Mucosa of stomach (tissue), 1 donor: ENCODE data around the gene HOXA3.

ENCODE experiments used
- H3K27me3 ChIP-seq: one replicate; pipeline ENCODE4 v1.7.0; 2013; ENCODE audit warnings: mild to moderate bottlenecking, low read length; ENCODE audit not compliant: control insufficient read depth, insufficient read depth
- H3K36me3 ChIP-seq: one replicate; pipeline ENCODE4 v1.7.0; 2013; ENCODE audit warnings: low read length; ENCODE audit not compliant: control insufficient read depth, insufficient read depth
- H3K4me1 ChIP-seq: one replicate; pipeline ENCODE4 v1.7.0; 2013; ENCODE audit warnings: mild to moderate bottlenecking, low read length; ENCODE audit not compliant: control insufficient read depth, insufficient read depth
- H3K4me3 ChIP-seq: one replicate; pipeline ENCODE4 v1.7.0; 2013; ENCODE audit warnings: low read length
- H3K9ac ChIP-seq: one replicate; pipeline ENCODE4 v1.7.0; 2013; ENCODE audit warnings: mild to moderate bottlenecking, low read length, moderate library complexity
- H3K9me3 ChIP-seq: one replicate; pipeline ENCODE4 v1.7.0; 2013; ENCODE audit warnings: mild to moderate bottlenecking, low read length, moderate library complexity; ENCODE audit not compliant: control insufficient read depth
- donor health status: Pancreatic carcinoma.

Gene HOXA3

DNA sequence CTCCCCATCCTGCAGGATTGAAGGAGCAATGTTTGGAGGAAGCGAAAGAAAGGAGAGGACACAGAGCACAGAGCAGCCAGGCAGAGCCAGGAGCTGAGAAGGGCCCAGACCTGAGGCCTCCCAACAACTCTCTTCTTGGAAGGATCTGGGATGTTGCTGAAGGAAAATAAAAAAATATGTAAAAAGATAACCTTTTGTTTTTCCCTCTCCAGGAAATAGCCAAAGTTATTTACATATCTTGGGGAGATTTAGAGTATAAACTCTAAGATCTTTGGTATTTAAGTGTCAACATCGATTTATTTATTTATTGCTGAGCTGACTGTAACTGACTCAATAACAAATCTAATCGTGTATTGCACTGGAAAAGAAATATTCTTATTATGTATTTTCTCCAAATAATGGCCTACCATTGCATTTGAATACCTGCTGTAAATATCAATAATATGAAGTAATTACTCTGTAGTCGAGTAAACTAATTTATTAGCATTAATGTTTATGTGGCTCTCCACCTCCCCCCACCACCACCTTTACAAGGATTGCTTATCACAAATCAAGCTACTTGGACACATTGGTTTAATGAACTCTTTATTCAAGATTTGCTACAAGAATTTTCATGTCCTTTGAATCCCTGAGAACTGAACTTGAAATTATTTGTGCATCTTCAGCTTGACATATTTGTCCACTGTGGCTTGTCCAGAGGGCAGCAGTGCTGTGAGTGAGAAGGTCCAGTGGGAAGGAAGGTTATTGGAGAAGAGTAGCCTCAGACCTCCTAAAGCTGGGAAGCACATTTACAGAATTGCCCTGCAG lies 34.5 kb upstream of the HOXA3 start:
- peaks cover 35% of the 10 kb centered on the region for H3K4me1 ChIP-seq
- H3K9me3 ChIP-seq: no peaks in the 10 kb centered on the region
- H3K27me3 ChIP-seq: peaks cover 98% of the 10 kb centered on the region
- no peak overlapping the region for H3K9ac ChIP-seq
- H3K4me3 ChIP-seq: no peak overlapping the region
- no peaks in the 10 kb centered on the region for H3K36me3 ChIP-seq

DNA sequence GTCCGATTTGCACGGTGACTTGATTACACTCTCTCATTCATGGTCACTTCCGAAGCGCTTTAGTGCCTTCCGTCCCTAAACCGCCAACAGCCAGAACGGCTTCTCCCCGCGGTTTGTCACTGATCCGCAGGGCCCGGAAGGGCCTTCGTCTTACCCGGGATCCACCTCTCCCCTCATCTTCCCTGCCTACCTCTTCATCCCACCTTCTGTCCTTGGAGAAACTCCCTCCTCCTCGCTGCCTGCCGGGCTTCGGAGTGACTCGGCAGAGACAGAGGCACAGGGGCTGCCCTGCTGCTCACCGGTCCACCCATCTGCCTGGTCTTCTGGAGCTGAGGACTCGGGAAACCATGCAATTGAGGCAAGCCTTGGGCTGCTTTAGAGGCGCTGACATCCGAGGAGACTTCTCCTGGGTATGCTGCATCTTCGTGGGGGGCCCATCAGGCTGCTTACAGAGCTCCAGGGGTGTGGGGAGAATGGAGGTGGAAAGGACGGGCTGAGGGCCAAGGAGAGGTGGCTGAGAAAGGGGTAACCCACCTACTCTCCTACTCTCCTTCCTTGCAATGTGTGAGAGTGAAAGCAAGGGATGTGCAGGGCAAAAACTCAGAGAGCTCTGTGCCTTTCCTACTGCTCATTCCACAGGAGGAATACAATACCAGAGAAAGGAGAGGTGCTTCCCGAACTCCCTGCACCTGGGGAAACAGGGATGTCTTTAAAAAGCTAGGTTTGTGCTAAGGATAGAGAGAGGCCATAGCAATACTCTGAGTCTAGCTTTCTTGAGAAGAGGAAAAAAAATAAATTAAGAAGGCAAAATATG lies 33.7 kb upstream of the HOXA3 start:
- no peaks in the 10 kb centered on the region for H3K9me3 ChIP-seq
- H3K4me1 ChIP-seq: peaks cover 32% of the 10 kb centered on the region
- H3K9ac ChIP-seq: no peak overlapping the region
- no peaks in the 10 kb centered on the region for H3K36me3 ChIP-seq
- H3K27me3 ChIP-seq: peaks cover 96% of the 10 kb centered on the region
- H3K4me3 ChIP-seq: no peak overlapping the region

DNA sequence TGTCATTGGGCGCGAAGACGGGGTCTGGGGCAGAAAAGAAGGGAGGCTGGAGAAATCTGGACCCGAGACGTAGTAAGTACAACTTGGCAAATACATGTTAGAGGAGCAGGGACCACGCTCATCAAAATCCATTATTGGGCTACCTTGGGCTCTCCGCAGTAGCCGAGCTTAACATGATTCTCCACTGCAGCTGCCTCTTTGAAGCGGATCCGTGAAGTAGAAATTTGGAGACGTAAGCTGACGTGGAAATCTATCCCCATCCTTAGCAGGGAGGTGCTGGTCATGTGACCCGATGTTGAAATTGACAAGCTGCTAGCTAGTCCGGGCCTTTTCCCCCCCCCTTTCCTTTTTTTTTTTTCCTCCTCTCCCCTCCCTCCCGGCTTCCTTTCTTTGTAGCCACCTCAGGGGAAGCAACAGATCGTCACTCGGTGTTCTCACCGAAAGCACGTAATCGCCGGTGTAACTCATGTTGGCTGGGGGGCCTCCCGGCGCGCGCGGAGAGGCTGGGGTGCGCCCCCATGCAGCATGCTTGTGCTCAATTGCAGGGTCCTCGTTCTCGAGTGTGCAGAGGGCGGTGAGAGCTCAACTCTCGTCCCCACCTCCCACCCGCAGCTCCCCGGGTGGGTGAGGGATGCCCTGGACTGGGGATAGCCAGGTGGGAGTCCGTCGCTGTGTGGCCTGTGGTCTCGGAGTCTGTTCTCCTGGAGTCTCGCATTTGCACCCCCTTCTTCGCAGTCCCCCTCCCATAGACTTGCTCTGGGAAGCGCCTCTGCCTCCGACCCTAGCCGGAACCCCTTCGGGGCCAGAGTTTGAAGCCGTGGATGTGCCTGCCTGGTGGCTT lies 32.9 kb upstream of the HOXA3 start, which contains the start of gene HOXA11:
TSS of gene HOXA11 (minus strand) at position 220 of the 841 bp plus-strand sequence. CDS start at position 132, 88 bp downstream.
- Histone ChIP-seq H3K4me3 (no peak within 1 kb of the TSS), H3K9me3 (no peaks in the 10 kb centered on the region), H3K36me3 (no peaks in the 10 kb centered on the region), H3K27me3 (peaks cover 96% of the 10 kb centered on the region), H3K9ac (no peak within 1 kb of the TSS), H3K4me1 (peaks cover 32% of the 10 kb centered on the region)

DNA sequence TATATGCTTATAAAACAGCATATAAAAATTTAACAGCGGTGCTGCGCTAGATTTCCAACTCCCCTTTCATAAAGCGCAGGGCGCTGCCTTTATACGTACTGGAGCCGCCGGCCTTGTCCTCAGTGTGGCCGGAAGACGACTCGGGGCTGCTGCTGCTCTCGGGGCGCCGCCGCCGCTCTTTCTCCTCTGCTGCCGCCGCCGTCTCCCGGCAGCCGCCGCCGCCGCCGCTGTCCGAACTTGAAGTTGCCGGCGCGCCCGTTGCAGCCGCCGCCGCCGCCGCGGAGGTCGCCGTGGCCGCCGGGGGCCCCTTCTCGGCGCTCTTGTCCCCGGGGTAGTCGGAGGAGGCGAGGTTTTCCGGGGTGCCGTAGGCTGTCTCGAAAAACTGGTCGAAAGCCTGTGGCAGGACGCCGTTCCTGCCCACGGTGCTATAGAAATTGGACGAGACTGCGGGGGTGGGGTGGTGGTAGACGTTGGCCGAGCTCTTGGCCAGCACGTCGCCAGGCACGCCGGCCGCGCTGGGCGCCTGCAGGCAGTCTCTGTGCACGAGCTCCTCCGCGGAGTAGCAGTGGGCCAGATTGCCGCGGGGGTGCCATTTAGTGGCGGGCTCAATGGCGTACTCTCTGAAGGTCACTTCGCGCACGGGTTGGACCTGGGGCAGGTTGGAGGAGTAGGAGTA lies 32.1 kb upstream of the HOXA3 start:
- Histone ChIP-seq H3K27me3 (peaks cover 96% of the 10 kb centered on the region), H3K4me3 (no peak overlapping the region), H3K36me3 (no peaks in the 10 kb centered on the region), H3K9me3 (no peaks in the 10 kb centered on the region), H3K9ac (no peak overlapping the region), H3K4me1 (peaks cover 38% of the 10 kb centered on the region)

DNA sequence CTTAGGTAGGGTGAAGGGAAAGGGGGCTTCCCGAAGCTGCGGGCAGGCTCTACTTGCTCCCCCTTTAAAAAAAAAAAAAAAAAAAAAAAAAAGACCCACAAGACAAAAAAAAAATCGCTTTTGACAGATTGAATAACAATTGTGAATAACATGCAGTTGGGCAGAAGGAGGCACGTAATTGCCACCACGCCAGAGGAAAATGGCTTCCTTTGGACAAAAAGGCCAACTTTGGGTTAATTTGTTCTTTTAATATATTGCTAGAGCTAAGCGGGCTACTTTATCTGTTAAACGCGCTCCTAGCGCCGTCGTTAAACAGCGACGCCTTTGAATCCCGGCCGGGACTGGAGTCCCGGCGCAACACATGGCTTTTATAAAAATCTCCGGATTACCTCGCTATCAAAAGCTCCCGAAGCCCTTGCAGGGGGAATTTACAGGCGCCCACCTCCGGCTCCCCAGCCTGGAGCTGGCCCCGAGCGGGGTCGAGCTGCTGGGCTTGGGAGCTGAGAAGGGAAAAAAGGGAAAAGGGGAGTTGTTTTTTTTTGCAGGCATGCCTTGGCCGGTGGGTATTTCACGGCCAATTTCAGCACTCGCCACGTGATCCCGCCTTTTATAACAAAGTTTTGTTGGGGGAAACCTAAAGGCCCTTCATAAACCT lies 31.4 kb upstream of the HOXA3 start:
- peaks cover 96% of the 10 kb centered on the region for H3K27me3 ChIP-seq
- no peaks in the 10 kb centered on the region for H3K36me3 ChIP-seq
- H3K4me1 ChIP-seq: peaks cover 38% of the 10 kb centered on the region
- no peaks in the 10 kb centered on the region for H3K9me3 ChIP-seq
- H3K9ac ChIP-seq: no peak overlapping the region
- no peak overlapping the region for H3K4me3 ChIP-seq

DNA sequence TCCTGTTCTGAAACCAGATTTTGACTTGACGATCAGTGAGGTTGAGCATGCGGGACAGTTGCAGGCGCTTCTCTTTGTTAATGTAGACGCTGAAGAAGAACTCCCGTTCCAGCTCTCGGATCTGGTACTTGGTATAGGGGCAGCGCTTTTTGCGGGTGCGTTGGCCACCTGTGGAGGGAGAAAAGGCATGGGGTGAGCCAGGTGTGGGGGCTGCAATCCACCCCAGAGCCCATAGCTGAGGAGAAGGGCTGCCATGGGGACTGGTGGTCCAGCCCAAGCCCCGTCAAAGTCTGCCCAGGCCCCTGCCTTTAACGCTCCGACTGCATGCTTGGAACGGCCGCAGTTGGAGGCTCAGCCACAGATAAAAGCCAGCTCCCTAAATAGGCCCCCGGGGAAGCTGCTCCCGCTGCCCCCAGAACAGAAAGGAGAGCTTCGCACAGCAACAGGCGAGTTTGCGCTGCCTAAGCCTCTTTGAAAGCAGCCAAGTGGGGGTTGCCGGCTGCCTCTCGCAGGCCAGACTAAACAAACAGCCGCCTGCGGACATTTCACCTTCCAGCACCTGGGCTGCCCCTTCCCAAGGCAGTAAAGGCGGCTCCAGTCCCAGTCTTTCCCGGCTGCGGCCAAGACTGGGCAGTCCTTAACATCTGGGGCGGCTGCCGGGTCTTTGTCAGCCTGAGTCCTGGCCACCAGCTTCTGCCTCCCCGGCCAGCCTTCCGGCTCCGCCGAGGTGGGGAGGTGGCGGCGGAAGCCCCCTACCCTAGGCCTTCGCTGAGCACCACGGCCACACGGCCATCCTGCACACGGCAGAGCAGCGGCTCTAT lies 30.7 kb upstream of the HOXA3 start:
- peaks cover 96% of the 10 kb centered on the region for H3K27me3 ChIP-seq
- no peaks in the 10 kb centered on the region for H3K36me3 ChIP-seq
- H3K4me1 ChIP-seq: peaks cover 30% of the 10 kb centered on the region
- H3K9me3 ChIP-seq: no peaks in the 10 kb centered on the region
- H3K9ac ChIP-seq: no peak overlapping the region
- H3K4me3 ChIP-seq: no peak overlapping the region

DNA sequence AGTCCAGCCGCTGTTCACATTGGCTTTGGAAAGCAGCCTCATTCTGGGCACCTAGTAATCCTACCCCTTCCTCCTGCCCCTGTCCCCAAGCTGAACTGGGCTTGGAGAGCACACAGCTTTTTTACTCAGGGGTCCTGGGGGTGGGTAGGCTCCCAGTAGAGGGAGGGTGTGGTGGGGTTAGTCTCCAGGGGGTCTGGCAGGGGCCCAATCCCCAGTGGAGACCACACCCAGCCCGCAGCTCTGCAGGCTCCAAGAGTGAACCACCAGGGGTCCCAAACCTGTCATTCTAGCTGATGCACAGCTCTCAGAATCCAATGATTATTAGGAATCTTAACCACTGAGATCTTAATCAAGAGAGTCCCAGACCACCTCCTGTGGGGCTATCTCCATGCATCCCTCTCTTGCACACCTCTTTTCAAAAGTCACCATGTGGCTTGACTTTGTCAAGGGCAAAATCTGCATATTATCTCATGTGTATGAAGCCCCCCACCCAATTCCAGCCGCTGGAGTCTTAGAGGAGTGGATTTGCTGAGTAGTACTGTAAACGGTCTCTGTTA lies 30.0 kb upstream of the HOXA3 start:
- Histone ChIP-seq H3K9ac (no peak overlapping the region), H3K27me3 (peaks cover 96% of the 10 kb centered on the region), H3K4me3 (no peak overlapping the region)

DNA sequence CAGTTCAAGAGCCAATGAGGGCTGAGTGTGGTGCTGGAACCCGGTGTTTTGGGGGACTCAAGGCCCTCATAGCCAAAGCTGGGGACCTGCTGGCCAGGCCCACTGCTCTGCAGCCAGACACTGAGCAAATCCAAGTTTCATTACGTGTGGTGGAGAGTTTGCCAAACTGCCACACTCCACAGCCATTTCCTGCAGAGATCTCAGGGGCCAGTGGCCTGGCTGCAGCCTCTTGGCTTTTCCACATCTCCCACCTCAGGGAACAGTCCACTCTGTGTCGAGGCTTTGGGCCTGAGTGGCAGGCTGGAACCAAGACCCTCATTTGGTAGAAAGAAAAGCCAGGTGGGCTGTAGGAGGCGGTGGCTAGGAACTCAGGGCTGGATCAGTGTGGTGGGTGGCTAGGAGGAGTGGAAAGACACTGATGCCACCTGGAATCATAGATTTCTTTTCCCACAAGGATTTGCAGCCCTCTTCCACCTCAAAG lies 29.5 kb upstream of the HOXA3 start:
- H3K9ac ChIP-seq: no peak overlapping the region
- H3K4me3 ChIP-seq: no peak overlapping the region
- no peaks in the 10 kb centered on the region for H3K9me3 ChIP-seq
- peaks cover 24% of the 10 kb centered on the region for H3K4me1 ChIP-seq
- H3K27me3 ChIP-seq: peaks cover 96% of the 10 kb centered on the region
- no peaks in the 10 kb centered on the region for H3K36me3 ChIP-seq

More for the DNA sequence above, 30.0 kb upstream of the HOXA3 start:
- Histone ChIP-seq H3K4me1 (peaks cover 24% of the 10 kb centered on the region), H3K36me3 (no peaks in the 10 kb centered on the region), H3K9me3 (no peaks in the 10 kb centered on the region)

DNA sequence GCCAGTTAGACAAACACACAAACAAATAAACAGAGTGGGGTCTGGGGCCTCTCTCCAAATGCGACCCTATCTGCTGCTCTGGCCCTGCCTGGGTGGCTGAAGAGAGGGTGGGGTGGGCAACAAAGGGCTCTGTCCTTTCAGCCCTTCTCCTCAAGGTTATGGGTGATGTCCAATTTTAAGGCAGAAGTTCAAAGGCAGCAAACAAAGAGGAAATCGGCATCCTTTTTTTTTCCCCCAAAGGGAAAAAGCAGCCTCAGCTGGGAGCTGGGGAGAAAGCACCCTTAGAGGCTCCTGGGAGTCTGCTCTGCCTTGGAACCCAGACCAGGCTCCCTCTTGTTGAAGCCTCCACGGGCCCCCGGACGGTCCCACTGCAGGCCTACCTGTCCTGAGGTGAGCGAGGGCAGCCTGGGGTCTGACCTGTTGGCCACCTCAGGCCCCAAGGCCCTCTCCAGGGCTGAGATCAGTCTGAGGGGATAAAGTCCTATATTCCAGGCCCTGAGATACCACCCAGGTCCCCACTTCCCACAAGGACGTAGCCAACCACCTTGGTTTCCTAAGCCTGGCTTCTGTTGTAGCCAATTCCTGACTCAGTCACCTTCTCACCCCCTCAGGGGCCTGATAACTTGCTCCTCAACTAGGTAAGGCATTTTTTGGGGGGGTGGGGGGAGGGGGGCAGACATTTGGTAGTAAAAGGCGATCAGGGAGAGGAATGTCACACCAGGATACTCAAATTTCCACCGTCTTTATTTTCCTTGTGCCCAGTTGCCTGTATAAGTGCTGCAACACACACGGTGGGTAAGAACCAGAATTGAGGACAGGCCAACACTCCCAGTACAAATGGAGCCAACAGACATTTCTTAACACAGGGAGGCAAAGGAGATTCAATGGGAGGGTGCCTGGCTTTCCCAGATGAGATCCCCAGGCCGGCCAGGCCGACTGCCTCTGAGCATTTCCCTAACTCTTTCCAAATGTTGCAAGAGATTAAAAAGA lies 28.3 kb upstream of the HOXA3 start:
- no peak overlapping the region for H3K4me3 ChIP-seq
- no peak overlapping the region for H3K9ac ChIP-seq
- H3K27me3 ChIP-seq: peaks cover 97% of the 10 kb centered on the region
- H3K36me3 ChIP-seq: no peaks in the 10 kb centered on the region
- H3K9me3 ChIP-seq: no peaks in the 10 kb centered on the region
- peaks cover 24% of the 10 kb centered on the region for H3K4me1 ChIP-seq
